Common myeloid progenitor, CD34-positive (primary cell): ENCODE measurements around the gene CLEC4C.
"Not testable (repeated sequence)": the region's sequence is repeated elsewhere in the genome, so short reads cannot be mapped to it uniquely, and the experiment has no call there.

Experiments used
- CTCF ChIA-PET: fragments of 350-600 bp; sonication (Branson Sonifier 250); formaldehyde crosslinking; loops from one replicate; lab custom pipeline; 2021; ENCODE audit warnings: antibody characterized with exemption; lab: Charles Lee
- POLR2A ChIA-PET: fragments of 350-600 bp; sonication (Branson Sonifier 250); formaldehyde crosslinking; loops from one replicate; lab custom pipeline; 2021; ENCODE audit warnings: antibody characterized with exemption; lab: Charles Lee
- DNase-seq, 3 donors: peaks; one replicate each; pipeline versions ENCODE4 v3.0.0 to v3.0.0-alpha.2; 2013
- H3K27ac ChIP-seq, 2 experiments: 1 replicate in 1 of 2; 2 replicates in 1 of 2; pipeline ENCODE4 v1.7.0; 2013; ENCODE audit warnings: inconsistent platforms in 2 of 2, low read length in 2 of 2, mild to moderate bottlenecking in 2 of 2, low read depth in 1 of 2, moderate library complexity in 1 of 2; ENCODE audit not compliant: severe bottlenecking in 2 of 2, insufficient read depth in 1 of 2, poor library complexity in 1 of 2
- H3K27me3 ChIP-seq, 5 experiments: replicated peaks in 2 of 5; 1 replicate in 3 of 5; 2 replicates in 2 of 5; pipeline versions ENCODE4 v1.6.1 to v1.7.0; 2013; ENCODE audit warnings: low read length in 4 of 5, mild to moderate bottlenecking in 2 of 5, moderate library complexity in 2 of 5, inconsistent platforms in 1 of 5; ENCODE audit not compliant: insufficient read depth in 5 of 5, control insufficient read depth in 4 of 5
- H3K36me3 ChIP-seq, 4 experiments: 1 replicate in 2 of 4; 2 replicates in 2 of 4; pipeline versions ENCODE4 v1.6.1 to v1.7.0; 2013; ENCODE audit warnings: low read length in 3 of 4, control low read depth in 1 of 4, mild to moderate bottlenecking in 1 of 4; ENCODE audit not compliant: control insufficient read depth in 4 of 4, insufficient read depth in 4 of 4
- H3K4me1 ChIP-seq, 4 experiments: 1 replicate in 3 of 4; 2 replicates in 1 of 4; pipeline versions ENCODE4 v1.6.1 to v1.7.1; 2013; ENCODE audit warnings: low read length in 3 of 4, mild to moderate bottlenecking in 3 of 4, control low read depth in 1 of 4, inconsistent platforms in 1 of 4, moderate library complexity in 1 of 4; ENCODE audit not compliant: control insufficient read depth in 4 of 4, insufficient read depth in 4 of 4; ENCODE audit errors: control extremely low read depth in 1 of 4
- H3K4me3 ChIP-seq, 7 experiments: 1 replicate in 4 of 7; 2 replicates in 3 of 7; pipeline versions ENCODE4 v1.5.1 to v1.7.0; 2013; ENCODE audit warnings: mild to moderate bottlenecking in 7 of 7, low read length in 6 of 7, moderate library complexity in 6 of 7, inconsistent platforms in 2 of 7, low read depth in 2 of 7, control low read depth in 1 of 7; ENCODE audit not compliant: insufficient read depth in 4 of 7, control insufficient read depth in 1 of 7; ENCODE audit errors: extremely low read depth in 1 of 7
- H3K9me3 ChIP-seq, 5 experiments: 1 replicate in 4 of 5; 2 replicates in 1 of 5; pipeline versions ENCODE4 v1.6.1 to v1.7.1; 2013; ENCODE audit warnings: low read length in 4 of 5, mild to moderate bottlenecking in 2 of 5, inconsistent platforms in 1 of 5, low read depth in 1 of 5, moderate library complexity in 1 of 5; ENCODE audit not compliant: control insufficient read depth in 4 of 5, insufficient read depth in 2 of 5; ENCODE audit errors: control extremely low read depth in 1 of 5
- WGBS: methylation state at CpG from one replicate; pipeline ENCODE4 v1.1.5; 2013; ENCODE audit not compliant: insufficient coverage; 5-methylcytosine and 5-hydroxymethylcytosine counted together

Gene CLEC4C

GRCh38 chr12:7783433-7783832 is 36.3 kb upstream of the CLEC4C start:
- H3K27ac ChIP-seq, H3K36me3 ChIP-seq, H3K4me3 ChIP-seq, POLR2A ChIA-PET, CTCF ChIA-PET, H3K27me3 ChIP-seq, H3K9me3 ChIP-seq, DNase-seq, H3K4me1 ChIP-seq: not testable (repeated sequence)
- 84% methylated on average over 6 of the region's 9 CpGs for WGBS

GRCh38 chr12:7782055-7782454 is 34.9 kb upstream of the CLEC4C start:
- H3K4me1 ChIP-seq = no peaks in the 10 kb centered on the region
- no peak for DNase-seq
- H3K4me3 ChIP-seq = no peak overlapping the region
- WGBS = 95% methylated on average over 6 of the region's 6 CpGs
- no peak overlapping the region for H3K27ac ChIP-seq
- H3K9me3 ChIP-seq = no peaks in the 10 kb centered on the region
- POLR2A ChIA-PET = no interaction called here
- CTCF ChIA-PET = interaction anchor here (1.0 kb wide), 1 partner anchor 24 kb away, joined by 3 read pairs; no protein-coding TSS in a partner anchor
- no peaks in the 10 kb centered on the region for H3K36me3 ChIP-seq
- H3K27me3 ChIP-seq = no peaks in the 10 kb centered on the region

- H3K27ac ChIP-seq = no peak overlapping the region
- H3K4me3 ChIP-seq = no peak overlapping the region
- no peaks in the 10 kb centered on the region for H3K4me1 ChIP-seq
- 90% methylated on average over 2 of the region's 3 CpGs for WGBS
- DNase-seq = no peak
- ChIA-PET CTCF (interaction anchor here (1.0 kb wide), 1 partner anchor 25 kb away, joined by 3 read pairs; no protein-coding TSS in a partner anchor), POLR2A (no interaction called here)
- H3K27me3 ChIP-seq = no peaks in the 10 kb centered on the region
- no peaks in the 10 kb centered on the region for H3K9me3 ChIP-seq
- H3K36me3 ChIP-seq = no peaks in the 10 kb centered on the region
These were observed 34.1 kb upstream of the CLEC4C start for GRCh38 chr12:7781274-7781673.

GRCh38 chr12:7769999-7770398 is 22.8 kb upstream of the CLEC4C start:
- DNase-seq = no peak
- H3K36me3 ChIP-seq = no peaks in the 10 kb centered on the region
- H3K4me1 ChIP-seq = peaks cover 0 to 5% (median 2%) of the 10 kb centered on the region in 4 experiments
- 87% methylated on average over 3 of the region's 3 CpGs for whole genome bisulfite sequencing
- no peak overlapping the region for H3K4me3 ChIP-seq
- H3K27ac ChIP-seq = no peak overlapping the region
- CTCF ChIA-PET = interaction anchor here (0.8 to 1.5 kb wide), 2 partner anchors 36 to 54 kb away, joined by 3 read pairs; no protein-coding TSS in a partner anchor
- no peaks in the 10 kb centered on the region for H3K27me3 ChIP-seq
- POLR2A ChIA-PET = no interaction called here
- no peaks in the 10 kb centered on the region for H3K9me3 ChIP-seq

- Histone ChIP-seq H3K9me3 (no peaks in the 10 kb centered on the region), H3K4me1 (peaks cover 4 to 11% (median 8%) of the 10 kb centered on the region in 4 experiments), H3K27ac (no peak overlapping the region), H3K27me3 (no peaks in the 10 kb centered on the region), H3K4me3 (no peak overlapping the region), H3K36me3 (no peaks in the 10 kb centered on the region)
- ChIA-PET POLR2A (no interaction called here), CTCF (interaction anchor here (1.2 kb wide), 2 partner anchors 18 to 49 kb away, joined by 3 to 4 read pairs; no protein-coding TSS in a partner anchor)
- 58% methylated on average over 6 of the region's 9 CpGs for WGBS
- peak in 2 of 3 donors; percentile 51 to 53 for DNase-seq
These were observed 11.6 kb upstream of the CLEC4C start for GRCh38 chr12:7758766-7759140.

- ChIA-PET POLR2A (interaction anchor here (0.5 kb wide), 1 partner anchor 215 kb away, joined by 4 read pairs; no protein-coding TSS in a partner anchor), CTCF (no interaction called here)
- Histone ChIP-seq H3K36me3 (no peaks in the 10 kb centered on the region), H3K9me3 (no peaks in the 10 kb centered on the region), H3K27me3 (no peaks in the 10 kb centered on the region), H3K4me1 (peaks cover 8 to 21% (median 12%) of the 10 kb centered on the region in 4 experiments), H3K4me3 (no peak overlapping the region), H3K27ac (no peak overlapping the region)
- WGBS = 90% methylated on average over 1 of the region's 2 CpGs
- no peak for DNase-seq
These were observed 9.8 kb upstream of the CLEC4C start for GRCh38 chr12:7756993-7757392.

GRCh38 chr12:7755668-7756067 is 8.5 kb upstream of the CLEC4C start:
- POLR2A ChIA-PET = interaction anchor here (0.7 kb wide), 1 partner anchor 11 kb away, joined by 3 read pairs; no protein-coding TSS in a partner anchor
- peak in 2 of 3 donors; percentile 44 to 54 for DNase-seq
- H3K27me3 ChIP-seq, H3K9me3 ChIP-seq, H3K36me3 ChIP-seq, H3K27ac ChIP-seq, CTCF ChIA-PET: not testable (repeated sequence)
- peak overlapping the region in 3 of 7 experiments; percentile 26 to 57 (median 56) for H3K4me3 ChIP-seq
- peaks cover 8 to 21% (median 12%) of the 10 kb centered on the region in 4 experiments for H3K4me1 ChIP-seq
- 100% methylated on average over 4 of the region's 9 CpGs for WGBS
